IPS-18c (cell line): ENCODE data around the gene OR8S1.
"Not testable (repeated sequence)": the region's sequence is repeated elsewhere in the genome, so short reads cannot be mapped to it uniquely, and the experiment has no call there.

Experiments
- H3K4me3 ChIP-seq: 2 replicates; pipeline ENCODE4 v1.7.0; 2013; ENCODE audit warnings: low read depth, mild to moderate bottlenecking, low read length, moderate library complexity; ENCODE audit not compliant: insufficient read depth
- H3K9me3 ChIP-seq: one replicate; pipeline ENCODE4 v1.6.1; 2013; ENCODE audit warnings: mild to moderate bottlenecking, low read length, moderate library complexity; ENCODE audit not compliant: control insufficient read depth, insufficient read depth

OR8S1 gene, protein sequence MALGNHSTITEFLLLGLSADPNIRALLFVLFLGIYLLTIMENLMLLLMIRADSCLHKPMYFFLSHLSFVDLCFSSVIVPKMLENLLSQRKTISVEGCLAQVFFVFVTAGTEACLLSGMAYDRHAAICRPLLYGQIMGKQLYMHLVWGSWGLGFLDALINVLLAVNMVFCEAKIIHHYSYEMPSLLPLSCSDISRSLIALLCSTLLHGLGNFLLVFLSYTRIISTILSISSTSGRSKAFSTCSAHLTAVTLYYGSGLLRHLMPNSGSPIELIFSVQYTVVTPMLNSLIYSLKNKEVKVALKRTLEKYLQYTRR

DNA sequence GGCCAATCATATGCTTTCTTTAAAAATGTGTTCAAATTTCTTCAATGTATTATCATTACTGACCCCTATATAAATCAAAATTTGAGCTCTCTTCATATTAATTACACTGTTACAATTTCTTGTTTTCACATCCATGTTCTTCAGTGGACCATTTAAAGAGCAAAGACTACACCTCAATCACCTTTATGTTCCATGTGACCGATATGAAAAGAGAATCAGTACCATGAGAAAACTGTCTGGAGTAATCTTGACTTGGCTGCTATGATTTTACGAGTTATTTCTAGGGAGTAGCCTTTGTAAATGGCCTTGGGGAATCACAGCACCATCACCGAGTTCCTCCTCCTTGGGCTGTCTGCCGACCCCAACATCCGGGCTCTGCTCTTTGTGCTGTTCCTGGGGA lies at the start of gene OR8S1:
TSS of gene OR8S1 (plus strand) at position 301 of the 400 bp plus-strand sequence. CDS start at position 301, 0 bp downstream.
- no peak within 1 kb of the TSS for H3K4me3 ChIP-seq
- H3K9me3 ChIP-seq, result no peaks in the 10 kb centered on the region

DNA sequence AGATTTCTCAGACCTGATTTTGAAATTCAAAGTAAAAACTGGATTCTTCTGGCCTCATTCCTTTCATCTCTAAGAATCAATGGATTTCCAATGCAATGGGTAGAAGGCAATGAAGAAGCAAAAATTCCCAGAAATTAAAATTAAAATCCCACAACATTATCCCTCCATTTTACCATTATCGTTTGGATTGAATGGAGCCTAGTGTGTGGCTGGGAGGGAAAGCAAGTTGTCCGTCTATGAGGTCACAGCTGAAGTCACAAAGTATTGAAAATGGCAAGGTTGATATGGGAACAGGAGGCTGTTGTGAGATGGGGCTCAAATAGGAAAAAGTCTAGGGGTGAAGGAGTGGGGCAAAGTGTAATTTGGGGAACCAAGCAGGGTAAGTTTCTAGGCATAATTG lies 43.2 kb upstream of the OR8S1 start, which contains the start of gene C12orf54:
TSS of gene C12orf54 (plus strand) at position 301 of the 400 bp plus-strand sequence. CDS start 799 bp downstream, outside the sequence.
- Histone ChIP-seq H3K9me3 (no peaks in the 10 kb centered on the region), H3K4me3 (no peak within 1 kb of the TSS)

DNA sequence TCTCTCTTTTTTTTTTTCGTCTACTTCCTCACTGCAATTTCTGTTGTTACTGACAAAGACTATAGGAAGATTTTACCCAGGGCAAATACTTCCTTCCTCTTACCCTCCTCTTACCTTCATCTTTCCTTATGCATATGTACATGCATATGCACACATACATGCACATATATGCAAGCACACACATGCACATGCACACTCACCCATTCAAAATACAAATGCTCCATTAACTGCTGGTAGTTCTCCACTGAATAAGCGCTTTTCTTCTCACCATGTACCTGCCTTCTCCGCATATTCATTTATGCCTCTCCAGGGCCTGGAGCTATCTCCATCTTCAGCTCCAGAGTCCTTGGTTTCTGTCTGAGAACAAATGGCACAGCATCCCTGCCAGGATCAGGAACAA lies 42.5 kb upstream of the OR8S1 start:
- H3K4me3 ChIP-seq, result no peak overlapping the region

DNA sequence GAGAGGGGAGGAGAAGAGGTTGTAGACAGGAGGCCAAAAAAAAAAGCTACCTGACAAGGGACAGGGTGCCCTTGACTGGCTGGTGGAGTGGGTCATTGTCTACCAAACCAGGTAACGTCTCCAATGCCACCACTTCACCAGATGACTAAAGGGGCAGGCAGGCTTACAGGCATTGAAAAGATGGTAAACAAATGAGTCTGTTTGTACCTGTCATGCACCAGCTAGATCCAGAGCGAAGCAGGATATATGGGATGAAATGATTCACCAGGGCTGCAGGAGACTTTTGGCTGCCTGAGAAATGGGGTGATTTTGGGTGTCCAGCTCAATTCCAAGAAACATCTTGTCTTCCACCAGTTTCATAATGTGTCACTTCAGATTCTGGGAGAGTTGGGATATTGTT lies 39.2 kb upstream of the OR8S1 start:
- no peak overlapping the region for H3K4me3 ChIP-seq
- H3K9me3 ChIP-seq, result peaks cover 2% of the 10 kb centered on the region

More for the DNA sequence above, 42.5 kb upstream of the OR8S1 start:
- no peaks in the 10 kb centered on the region for H3K9me3 ChIP-seq

DNA sequence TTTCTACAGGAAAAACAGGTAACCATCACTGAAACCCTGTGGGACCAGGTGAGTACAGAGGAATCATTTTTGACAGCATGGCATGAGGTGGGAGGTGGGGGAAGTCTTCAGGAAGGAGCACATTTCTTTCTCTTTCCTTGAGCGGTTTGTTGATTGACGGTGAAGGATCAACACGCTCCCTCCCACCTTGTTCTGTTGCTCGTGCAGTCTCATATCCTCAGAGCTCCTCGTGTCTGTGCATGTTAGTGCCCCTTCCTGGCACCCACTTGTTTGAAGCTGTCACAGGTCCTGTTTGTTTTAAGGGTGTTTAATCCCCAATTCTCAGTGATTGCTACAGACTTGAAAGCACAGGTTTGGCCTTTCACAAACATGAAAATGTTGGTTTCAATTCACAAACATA lies 38.8 kb upstream of the OR8S1 start:
- Histone ChIP-seq H3K4me3 (no peak overlapping the region), H3K9me3 (peaks cover 2% of the 10 kb centered on the region)

DNA sequence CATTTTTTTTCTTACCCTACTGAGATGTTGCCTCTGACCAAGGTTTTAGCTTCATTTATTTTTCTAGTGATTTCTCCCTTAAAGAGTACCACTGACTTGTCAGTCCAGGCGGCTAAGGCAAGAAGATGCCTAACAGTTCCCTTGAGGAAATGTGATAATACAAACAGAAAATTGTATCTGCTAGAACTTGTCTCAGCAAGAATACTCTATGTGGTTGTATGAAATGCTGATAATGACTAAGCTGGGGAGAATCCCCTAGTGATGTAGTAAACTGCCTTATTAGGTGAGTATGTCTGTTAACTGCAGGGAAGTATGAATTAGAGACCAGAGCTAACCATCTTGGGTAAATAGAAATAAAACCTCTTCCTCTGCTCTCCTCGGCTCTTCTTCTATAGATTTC lies 36.4 kb upstream of the OR8S1 start:
- H3K4me3 ChIP-seq, result no peak overlapping the region
- H3K9me3 ChIP-seq, result peaks cover 2% of the 10 kb centered on the region

DNA sequence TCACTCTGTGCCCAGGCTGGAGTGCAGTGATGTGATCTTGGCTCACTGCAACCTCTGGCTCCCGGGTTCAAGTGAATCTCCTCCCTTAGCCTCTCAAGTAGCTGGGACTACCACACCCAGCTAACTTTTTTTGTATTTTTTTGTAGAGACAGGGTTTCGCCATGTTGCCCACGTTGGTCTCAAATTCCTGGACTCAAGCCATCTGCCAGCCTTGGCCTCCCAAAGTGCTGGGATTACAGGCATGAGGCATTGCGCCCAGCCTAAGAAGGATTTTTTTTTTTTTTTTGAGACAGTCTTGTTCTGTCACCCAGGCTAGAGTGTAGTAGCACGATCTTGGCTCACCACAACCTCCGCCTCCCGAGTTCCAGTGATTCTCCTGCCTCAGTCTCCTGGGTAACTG lies 36.0 kb upstream of the OR8S1 start:
- not testable (repeated sequence) for H3K4me3 ChIP-seq, H3K9me3 ChIP-seq

DNA sequence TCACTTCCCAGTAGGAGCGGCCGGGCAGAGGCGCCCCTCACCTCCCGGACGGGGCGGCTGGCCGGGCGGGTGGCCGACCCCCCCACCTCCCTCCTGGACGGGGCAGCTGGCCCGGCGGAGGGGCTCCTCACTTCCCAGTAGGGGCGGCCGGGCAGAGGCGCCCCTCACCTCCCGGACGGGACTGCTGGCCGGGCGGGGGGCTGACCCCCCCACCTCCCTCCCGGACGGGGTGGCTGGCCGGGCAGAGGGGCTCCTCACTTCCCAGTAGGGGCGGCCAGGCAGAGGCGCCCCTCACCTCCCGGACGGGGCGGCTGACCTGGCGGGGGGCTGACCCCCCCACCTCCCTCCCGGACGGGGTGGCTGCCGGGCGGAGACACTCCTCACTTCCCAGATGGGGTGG lies 25.2 kb upstream of the OR8S1 start:
- not testable (repeated sequence) for H3K4me3 ChIP-seq, H3K9me3 ChIP-seq

DNA sequence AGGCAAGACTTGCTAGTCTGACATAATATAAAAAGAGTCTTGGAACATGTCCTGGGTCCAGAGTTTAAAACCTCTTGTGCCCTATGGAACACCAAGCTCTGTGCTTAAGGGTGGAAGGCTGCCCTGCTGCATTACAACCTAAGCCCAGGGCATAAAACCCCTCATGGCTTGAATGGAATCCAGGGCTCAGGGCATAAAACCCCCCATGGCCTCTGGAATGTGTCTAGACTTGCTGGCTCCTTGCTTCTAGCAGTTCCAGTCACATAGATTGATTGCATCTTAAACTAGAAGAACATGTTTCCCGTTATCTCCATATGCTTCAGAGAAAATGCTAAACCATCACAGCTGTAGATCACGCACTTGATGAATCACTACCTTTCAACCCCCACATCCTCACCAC lies 18.6 kb upstream of the OR8S1 start:
- H3K4me3 ChIP-seq, result not testable (repeated sequence)

DNA sequence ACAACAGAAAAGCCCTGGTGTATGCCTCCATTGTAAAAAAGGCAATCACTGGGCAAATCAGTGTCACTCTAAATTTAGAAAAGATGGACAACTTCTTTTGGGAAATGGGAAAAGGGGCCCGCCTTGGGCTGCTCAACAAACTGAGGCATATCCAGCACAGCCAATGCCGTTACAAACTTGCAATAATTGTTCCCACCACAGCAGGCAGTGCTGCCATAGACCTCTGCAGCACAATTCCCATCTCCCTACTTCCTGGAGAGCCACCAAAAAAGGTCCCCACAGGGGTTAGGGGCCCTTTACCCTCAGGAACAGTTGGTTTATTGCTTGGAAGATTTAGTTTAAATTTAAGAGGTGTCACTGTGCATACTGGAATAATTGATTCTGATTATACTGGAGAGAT lies 16.4 kb upstream of the OR8S1 start:
- H3K9me3 ChIP-seq, result peaks cover 4% of the 10 kb centered on the region
- H3K4me3 ChIP-seq, result no peak overlapping the region

More for the DNA sequence above, 18.6 kb upstream of the OR8S1 start:
- not testable (repeated sequence) for H3K9me3 ChIP-seq

DNA sequence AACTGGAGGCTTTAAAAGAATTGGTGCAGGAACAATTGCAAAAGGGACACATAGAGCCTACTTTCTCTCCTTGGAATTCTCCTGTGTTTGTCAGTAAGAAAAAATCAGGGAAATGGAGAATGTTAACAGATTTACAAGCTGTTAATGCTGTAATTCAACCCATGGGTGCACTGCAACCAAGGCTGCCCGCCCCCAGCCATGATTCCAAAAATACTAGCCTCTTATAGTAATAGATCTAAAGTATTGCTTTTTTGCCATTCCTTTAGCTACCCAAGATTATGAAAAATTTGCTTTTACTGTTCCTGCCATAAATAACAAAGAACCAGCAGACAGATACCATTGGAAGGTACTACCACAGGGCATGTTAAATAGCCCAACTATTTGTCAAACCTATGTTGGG lies 15.3 kb upstream of the OR8S1 start:
- H3K9me3 ChIP-seq, result peaks cover 4% of the 10 kb centered on the region
- no peak overlapping the region for H3K4me3 ChIP-seq

DNA sequence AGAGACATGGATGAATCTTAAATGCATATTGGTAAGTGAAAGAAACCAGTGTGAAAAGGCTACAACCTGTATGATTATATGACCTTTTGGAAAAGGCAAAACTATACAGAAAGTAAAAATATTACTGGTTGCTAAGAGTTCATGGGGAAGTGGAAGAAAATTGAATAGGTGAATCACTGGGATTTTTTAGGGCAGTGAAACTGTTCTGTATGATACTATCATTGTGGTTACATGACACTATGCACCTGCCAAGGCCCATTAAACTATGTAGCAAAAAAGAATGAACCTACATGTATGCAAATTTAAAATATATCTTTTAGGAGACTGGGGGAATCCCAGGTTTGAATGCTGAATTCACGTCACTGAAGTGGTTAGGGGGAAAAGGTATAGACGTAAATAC lies 12.6 kb upstream of the OR8S1 start:
- H3K4me3 ChIP-seq, result no peak overlapping the region
- H3K9me3 ChIP-seq, result peaks cover 4% of the 10 kb centered on the region

DNA sequence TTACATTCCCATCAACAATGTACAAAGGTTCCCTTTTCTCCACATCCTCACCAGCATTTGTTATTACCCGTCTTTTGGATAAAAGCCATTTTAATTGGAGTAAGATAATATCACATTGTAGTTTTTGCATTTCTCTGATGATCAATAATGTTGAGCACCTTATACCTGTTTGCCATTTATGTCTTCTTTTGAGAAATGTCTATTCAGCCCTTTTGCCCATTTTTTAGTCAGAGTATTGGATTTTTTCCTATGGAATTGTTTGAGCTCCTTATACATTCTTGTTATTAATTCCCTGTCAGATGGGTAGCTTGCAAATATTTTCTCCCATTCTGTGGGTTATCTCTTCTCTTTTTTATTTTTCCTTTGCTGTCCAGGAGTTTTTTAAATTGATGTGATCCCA lies 10.7 kb upstream of the OR8S1 start:
- Histone ChIP-seq H3K9me3 (no peaks in the 10 kb centered on the region), H3K4me3 (no peak overlapping the region)

DNA sequence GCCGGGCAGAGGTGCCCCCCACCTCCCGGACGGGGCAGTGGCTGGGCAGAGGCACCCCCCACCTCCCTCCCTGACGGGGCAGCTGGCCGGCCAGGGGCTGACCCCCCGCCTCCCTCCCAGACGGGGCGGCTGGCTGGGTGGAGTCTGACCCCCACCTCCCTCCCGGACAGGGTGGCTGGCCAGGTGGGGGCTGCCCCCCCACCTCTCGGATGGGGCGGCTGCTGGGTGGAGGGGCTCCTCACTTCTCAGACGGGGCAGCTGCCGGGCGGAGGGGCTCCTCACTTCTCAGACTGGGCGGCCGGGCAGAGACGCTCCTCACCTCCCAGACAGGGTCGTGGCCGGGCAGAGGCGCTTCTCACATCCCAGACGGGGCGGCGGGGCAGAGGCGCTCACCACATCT lies 5.1 kb upstream of the OR8S1 start:
- not testable (repeated sequence) for H3K4me3 ChIP-seq, H3K9me3 ChIP-seq

DNA sequence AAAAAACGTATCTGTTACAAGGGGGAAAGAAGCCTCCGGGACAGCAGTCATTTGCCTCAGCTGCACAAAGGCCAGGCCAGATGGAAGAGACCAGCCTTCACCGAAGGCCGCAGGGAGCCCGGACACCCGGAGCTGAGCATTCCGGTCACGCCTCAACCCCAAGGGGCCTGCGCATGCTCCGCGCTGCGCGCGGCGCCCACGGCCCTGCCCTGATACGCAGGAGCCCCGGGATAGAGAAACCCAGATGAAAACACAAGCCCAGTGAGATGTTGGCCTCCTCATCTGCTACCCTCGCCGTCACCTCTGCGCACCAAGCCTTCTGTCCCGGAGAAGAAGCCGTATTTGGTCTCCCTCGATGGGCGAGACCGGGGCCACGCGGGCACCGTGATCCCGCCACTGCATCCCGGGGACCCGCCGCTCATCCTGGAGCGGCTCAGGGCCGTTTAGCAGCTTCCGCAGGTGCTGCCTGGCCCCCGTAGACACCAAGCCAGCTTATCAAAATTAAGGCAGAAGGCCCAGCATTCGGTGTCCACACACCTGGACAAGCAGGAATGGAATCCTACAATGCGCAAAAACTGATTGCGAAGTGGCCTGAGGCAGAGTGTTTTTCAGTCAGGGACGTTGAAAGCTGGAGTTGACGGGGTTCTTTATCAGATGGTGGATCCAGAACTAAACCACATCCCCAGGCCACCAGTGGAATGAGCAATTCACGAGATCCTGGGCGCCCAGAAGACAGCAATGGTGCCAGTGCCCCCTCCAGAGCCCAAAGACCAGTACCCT lies 2.6 kb downstream of the OR8S1 start:
- no peak overlapping the region for H3K4me3 ChIP-seq
- no peaks in the 10 kb centered on the region for H3K9me3 ChIP-seq

DNA sequence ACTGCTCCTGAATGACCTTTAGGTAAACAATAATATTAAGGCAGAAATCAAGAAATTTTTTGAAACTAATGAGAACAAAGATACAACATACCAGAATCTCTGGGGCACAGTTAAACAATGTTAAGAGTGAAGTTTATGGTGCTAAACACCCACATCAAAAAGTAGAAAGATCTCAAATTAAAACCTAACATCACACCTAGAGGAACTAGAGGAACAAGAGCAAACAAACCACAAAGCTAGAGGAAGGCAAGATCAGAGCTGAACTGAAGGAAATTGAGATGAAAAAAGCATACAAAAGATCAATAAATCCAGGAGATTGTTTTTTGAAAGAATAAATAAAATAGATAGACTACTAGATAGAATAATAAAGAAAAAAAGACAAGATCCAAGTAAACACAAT lies 7.2 kb downstream of the OR8S1 start:
- no peaks in the 10 kb centered on the region for H3K9me3 ChIP-seq
- no peak overlapping the region for H3K4me3 ChIP-seq

DNA sequence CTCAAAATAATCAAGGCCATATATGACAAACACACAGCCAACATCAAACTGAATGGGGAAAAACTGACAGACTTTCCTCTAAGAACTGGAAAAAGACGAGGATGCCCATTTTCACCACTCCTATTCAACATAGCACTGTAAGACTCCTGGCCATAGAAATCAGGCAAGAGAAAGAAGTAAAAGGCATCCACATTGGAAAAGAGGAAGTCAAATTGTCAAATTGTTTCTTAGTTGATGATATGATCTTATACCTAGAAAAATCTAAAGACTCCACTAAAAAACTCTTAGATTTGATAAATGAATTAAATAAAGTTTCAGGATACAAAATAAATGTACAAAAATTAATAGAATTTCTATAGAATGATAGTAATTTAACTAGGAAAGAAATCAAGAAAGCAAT lies 11.2 kb downstream of the OR8S1 start:
- Histone ChIP-seq H3K9me3 (no peaks in the 10 kb centered on the region), H3K4me3 (no peak overlapping the region)

DNA sequence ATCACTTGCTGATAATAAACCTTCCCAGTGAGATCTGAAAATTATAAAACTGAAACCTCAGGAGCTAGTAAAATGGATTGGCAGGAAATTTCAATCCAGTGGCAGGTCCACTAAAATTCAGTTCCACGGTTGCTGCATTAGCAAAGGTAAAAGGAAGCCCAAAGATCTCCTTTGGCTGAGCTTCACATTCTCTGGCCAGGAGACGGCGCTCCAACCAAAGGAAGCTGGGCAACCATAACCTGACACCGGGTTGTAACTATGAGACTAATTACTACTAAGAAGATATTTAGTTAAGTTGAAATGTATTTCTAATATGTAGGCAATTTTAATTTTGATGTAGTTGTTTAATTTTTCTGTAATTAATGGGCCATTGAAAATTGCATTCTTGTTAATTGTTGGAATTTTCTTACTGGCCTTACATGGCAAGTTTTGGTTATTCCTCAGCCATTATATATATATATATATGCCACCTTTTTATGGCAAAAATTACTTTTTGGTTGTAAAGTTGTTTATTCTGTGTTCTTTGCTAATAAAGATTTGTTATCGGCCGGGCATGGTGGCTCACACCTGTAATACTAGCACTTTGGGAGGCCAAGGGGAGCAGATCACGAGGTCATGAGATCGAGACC lies 17.0 kb downstream of the OR8S1 start:
- H3K4me3 ChIP-seq, result no peak overlapping the region
- H3K9me3 ChIP-seq, result no peaks in the 10 kb centered on the region
